HCT116 (cell line): ENCODE measurements around the gene LRRTM2.

Experiments used
- EZH2 ChIP-seq: fragments of 200-600 bp; sonication (generic); IDR thresholded peaks from 2 replicates; pipeline ENCODE4 v1.6.1; 2017; ENCODE audit warnings: antibody characterized with exemption, mixed run types
- POLR2A ChIP-seq: IDR thresholded peaks from 2 replicates; pipeline ENCODE4 v1.7.0; 2011; ENCODE audit warnings: borderline replicate concordance; ENCODE audit not compliant: insufficient read depth, insufficient read length; ENCODE audit errors: extremely low read depth
- TF ChIP-seq, protein P1 (sequence below), 3 experiments: fragments of 200-600 bp in 1 of 3; sonication (generic) in 1 of 3; IDR thresholded peaks in 2 of 3; conservative IDR thresholded peaks in 1 of 3; 2 replicates each; pipeline ENCODE4 v1.5.1; 2012 to 2017; ENCODE audit warnings: low read depth in 2 of 3, low read length in 2 of 3, antibody characterized with exemption in 1 of 3, borderline replicate concordance in 1 of 3, control low read depth in 1 of 3, mild to moderate bottlenecking in 1 of 3, mixed read lengths in 1 of 3, mixed run types in 1 of 3, moderate library complexity in 1 of 3; ENCODE audit not compliant: insufficient read depth in 1 of 3
- TF ChIP-seq, protein P2 (sequence below): IDR thresholded peaks from 2 replicates; pipeline ENCODE4 v1.6.1; 2012

DNA sequence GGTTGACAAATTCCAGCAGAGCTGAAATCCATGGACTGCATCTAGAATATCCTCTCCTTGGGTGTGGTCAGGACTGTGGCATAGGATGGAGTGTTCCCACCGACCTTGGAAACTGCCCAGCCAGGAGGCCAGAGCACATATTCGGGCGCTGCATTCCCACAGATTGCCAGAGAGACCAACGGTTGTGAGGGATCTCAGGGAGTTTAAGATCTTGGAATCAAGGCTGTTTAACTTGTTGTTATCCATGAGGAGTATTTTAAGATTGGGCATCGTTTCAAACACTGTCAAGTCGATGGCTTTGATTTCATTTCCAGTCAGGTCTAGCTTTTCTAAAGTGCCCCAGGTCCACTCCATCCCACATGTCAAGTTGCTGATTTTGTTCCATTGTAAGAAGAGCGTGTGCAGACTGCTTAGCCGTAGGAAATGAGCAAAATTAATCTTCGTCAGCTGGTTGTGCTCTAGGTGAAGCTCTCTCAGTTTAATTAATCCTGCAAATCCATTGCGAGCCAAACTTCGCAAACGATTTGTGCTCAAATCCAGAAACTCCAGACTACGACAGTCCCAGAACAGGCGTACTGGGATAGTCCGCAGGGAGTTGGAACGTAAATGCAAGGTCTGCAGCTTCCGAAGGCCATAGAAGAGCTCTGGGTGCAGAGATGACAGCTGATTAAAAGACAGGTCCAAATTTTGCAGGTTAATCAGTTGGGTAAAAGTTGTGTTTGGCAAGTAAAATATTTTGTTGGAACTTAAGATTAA lies 1.5 kb downstream of the LRRTM2 start:
- TF ChIP-seq, protein P1, sequence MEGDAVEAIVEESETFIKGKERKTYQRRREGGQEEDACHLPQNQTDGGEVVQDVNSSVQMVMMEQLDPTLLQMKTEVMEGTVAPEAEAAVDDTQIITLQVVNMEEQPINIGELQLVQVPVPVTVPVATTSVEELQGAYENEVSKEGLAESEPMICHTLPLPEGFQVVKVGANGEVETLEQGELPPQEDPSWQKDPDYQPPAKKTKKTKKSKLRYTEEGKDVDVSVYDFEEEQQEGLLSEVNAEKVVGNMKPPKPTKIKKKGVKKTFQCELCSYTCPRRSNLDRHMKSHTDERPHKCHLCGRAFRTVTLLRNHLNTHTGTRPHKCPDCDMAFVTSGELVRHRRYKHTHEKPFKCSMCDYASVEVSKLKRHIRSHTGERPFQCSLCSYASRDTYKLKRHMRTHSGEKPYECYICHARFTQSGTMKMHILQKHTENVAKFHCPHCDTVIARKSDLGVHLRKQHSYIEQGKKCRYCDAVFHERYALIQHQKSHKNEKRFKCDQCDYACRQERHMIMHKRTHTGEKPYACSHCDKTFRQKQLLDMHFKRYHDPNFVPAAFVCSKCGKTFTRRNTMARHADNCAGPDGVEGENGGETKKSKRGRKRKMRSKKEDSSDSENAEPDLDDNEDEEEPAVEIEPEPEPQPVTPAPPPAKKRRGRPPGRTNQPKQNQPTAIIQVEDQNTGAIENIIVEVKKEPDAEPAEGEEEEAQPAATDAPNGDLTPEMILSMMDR (IDR thresholded peaks at IDR 0.05 in 2 of 3, conservative IDR thresholded peaks at IDR 0.05 in 1 of 3; ENCODE audit: borderline replicate concordance in 1 of 3, insufficient read depth in 1 of 3, low read depth in 2 of 3, low read length in 2 of 3), result no peak
- TF ChIP-seq EZH2 (no peak), POLR2A (no peak)
- TF ChIP-seq, protein P2, sequence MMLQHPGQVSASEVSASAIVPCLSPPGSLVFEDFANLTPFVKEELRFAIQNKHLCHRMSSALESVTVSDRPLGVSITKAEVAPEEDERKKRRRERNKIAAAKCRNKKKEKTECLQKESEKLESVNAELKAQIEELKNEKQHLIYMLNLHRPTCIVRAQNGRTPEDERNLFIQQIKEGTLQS, result no peak
